ENCODE data around the gene TSPAN10. TPM values are rescaled to one million over a fixed set of nuclear protein-coding genes. Genes with fewer than 3 reads are reported as not detected.

The TSPAN10 gene
- total RNA-seq, 2 donors from 2014 or later = 0.14 to 0.51 TPM

Small RNA genes within 50 kb of the gene (microRNA-seq; reads per million reads assigned to microRNA genes)
- gene MIR6786 (ENCODE audit: borderline microRNAs expressed in 2 of 2) = 0.32 to 0.52 reads per million in 2 donors

Other genes with a start within 250 kb of the TSPAN10 start
- gene BAHCC1, start 241.7 kb upstream of the TSPAN10 start, total RNA-seq = 10 to 100 TPM; 17.3 to 19.1 TPM
- gene ACTG1, start 124.4 kb upstream of the TSPAN10 start, total RNA-seq = 1,000 to 10,000 TPM; 1,410 to 1,809 TPM
- gene FSCN2, start 108.8 kb upstream of the TSPAN10 start, total RNA-seq = 1 to 10 TPM; 1.6 to 2.0 TPM
- 10 to 100 TPM; 18.9 TPM for gene FAAP100, start 84.8 kb upstream of the TSPAN10 start, total RNA-seq
- gene NPLOC4, start 84 bp upstream of the TSPAN10 start, total RNA-seq = 10 to 100 TPM; 77.7 to 87.3 TPM
- gene PDE6G, start 19.3 kb downstream of the TSPAN10 start, total RNA-seq = not detected
- 10 to 100 TPM; 18.0 to 21.2 TPM for gene OXLD1, start 29.4 kb downstream of the TSPAN10 start, total RNA-seq
- 1 to 10 TPM; 8.5 to 9.9 TPM for gene CCDC137, start 29.5 kb downstream of the TSPAN10 start, total RNA-seq
- gene ARL16, start 46.6 kb downstream of the TSPAN10 start, total RNA-seq = 10 to 100 TPM; 20.0 to 26.7 TPM
- 10 to 100 TPM; 81.6 to 90.7 TPM for gene HGS, start 46.8 kb downstream of the TSPAN10 start, total RNA-seq
- gene MRPL12, start 66.2 kb downstream of the TSPAN10 start, total RNA-seq = 10 to 100 TPM; 31.8 to 36.8 TPM
- 1 to 10 TPM; 1.9 to 2.3 TPM for gene SLC25A10, start 75.1 kb downstream of the TSPAN10 start, total RNA-seq
- gene GCGR, start 167.0 kb downstream of the TSPAN10 start, total RNA-seq = not detected
- gene MCRIP1, start 196.1 kb downstream of the TSPAN10 start, total RNA-seq = 100 to 1,000 TPM in 1 of 2 donors, 10 to 100 TPM in 1; 97.6 to 101 TPM
- gene PPP1R27, start 197.9 kb downstream of the TSPAN10 start, total RNA-seq = not detected
- 100 to 1,000 TPM; 339 to 482 TPM for gene P4HB, start 223.3 kb downstream of the TSPAN10 start, total RNA-seq
- gene ARHGDIA, start 234.1 kb downstream of the TSPAN10 start, total RNA-seq = 100 to 1,000 TPM; 375 to 421 TPM

Measured in posterior vena cava (tissue), 2 donors.